Measurements from ENCODE around the gene HCCS. TPM values are rescaled to one million over a fixed set of nuclear protein-coding genes. Genes with fewer than 3 reads are reported as not detected.

Gene HCCS
- total RNA-seq, 1 donor from 2014 or later = 22.7 TPM

GRCh38 chrX:11151799-11152559 is 40.8 kb downstream of the HCCS start:
- DNase-seq = no peak
- H3K9me3 Mint-ChIP-seq (ENCODE audit: unreplicated experiment) = no peaks in the 10 kb centered on the region

GRCh38 chrX:11159149-11159548 is 48.0 kb downstream of the HCCS start:
- Mint-ChIP-seq H3K27me3 (ENCODE audit: unreplicated experiment) (no peaks in the 10 kb centered on the region), H3K36me3 (ENCODE audit: unreplicated experiment) (no peaks in the 10 kb centered on the region), H3K9me3 (ENCODE audit: unreplicated experiment) (no peaks in the 10 kb centered on the region), H3K27ac (ENCODE audit: unreplicated experiment) (no peak overlapping the region), H3K4me1 (ENCODE audit: low read depth, unreplicated experiment) (no peaks in the 10 kb centered on the region), H3K4me3 (ENCODE audit: unreplicated experiment) (no peak overlapping the region)
- no peak for TF ChIP-seq CTCF (IDR thresholded peaks at IDR 0.05; ENCODE audit: partially characterized antibody, unreplicated experiment)
- DNase-seq = no peak

More at GRCh38 chrX:11151799-11152559, 40.8 kb downstream of the HCCS start:
- H3K4me3 Mint-ChIP-seq (ENCODE audit: unreplicated experiment) = no peak overlapping the region
- no peak for TF ChIP-seq CTCF (IDR thresholded peaks at IDR 0.05; ENCODE audit: partially characterized antibody, unreplicated experiment)
- H3K27ac Mint-ChIP-seq (ENCODE audit: unreplicated experiment) = no peak overlapping the region
- no peaks in the 10 kb centered on the region for H3K4me1 Mint-ChIP-seq (ENCODE audit: low read depth, unreplicated experiment)
- H3K27me3 Mint-ChIP-seq (ENCODE audit: unreplicated experiment) = no peaks in the 10 kb centered on the region
- no peaks in the 10 kb centered on the region for H3K36me3 Mint-ChIP-seq (ENCODE audit: unreplicated experiment)

GRCh38 chrX:11164433-11164832 is 53.3 kb downstream of the HCCS start:
- no peak overlapping the region for H3K4me3 Mint-ChIP-seq (ENCODE audit: unreplicated experiment)
- H3K4me1 Mint-ChIP-seq (ENCODE audit: low read depth, unreplicated experiment) = no peaks in the 10 kb centered on the region
- no peak overlapping the region for H3K27ac Mint-ChIP-seq (ENCODE audit: unreplicated experiment)
- no peak for DNase-seq
- H3K36me3 Mint-ChIP-seq (ENCODE audit: unreplicated experiment) = no peaks in the 10 kb centered on the region
- H3K27me3 Mint-ChIP-seq (ENCODE audit: unreplicated experiment) = no peaks in the 10 kb centered on the region
- no peak for TF ChIP-seq CTCF (IDR thresholded peaks at IDR 0.05; ENCODE audit: partially characterized antibody, unreplicated experiment)
- no peaks in the 10 kb centered on the region for H3K9me3 Mint-ChIP-seq (ENCODE audit: unreplicated experiment)

GRCh38 chrX:11171956-11172355 is 60.8 kb downstream of the HCCS start:
- no peak for TF ChIP-seq CTCF (IDR thresholded peaks at IDR 0.05; ENCODE audit: partially characterized antibody, unreplicated experiment)

GRCh38 chrX:11172415-11172814 is 61.3 kb downstream of the HCCS start:
- H3K36me3 Mint-ChIP-seq (ENCODE audit: unreplicated experiment) = no peaks in the 10 kb centered on the region
- no peaks in the 10 kb centered on the region for H3K4me1 Mint-ChIP-seq (ENCODE audit: low read depth, unreplicated experiment)
- H3K4me3 Mint-ChIP-seq (ENCODE audit: unreplicated experiment) = no peak overlapping the region
- no peak overlapping the region for H3K27ac Mint-ChIP-seq (ENCODE audit: unreplicated experiment)
- TF ChIP-seq CTCF (IDR thresholded peaks at IDR 0.05; ENCODE audit: partially characterized antibody, unreplicated experiment) = no peak
- no peaks in the 10 kb centered on the region for H3K9me3 Mint-ChIP-seq (ENCODE audit: unreplicated experiment)
- no peaks in the 10 kb centered on the region for H3K27me3 Mint-ChIP-seq (ENCODE audit: unreplicated experiment)
- no peak for DNase-seq

More at GRCh38 chrX:11171956-11172355, 60.8 kb downstream of the HCCS start:
- Mint-ChIP-seq H3K27me3 (ENCODE audit: unreplicated experiment) (no peaks in the 10 kb centered on the region), H3K9me3 (ENCODE audit: unreplicated experiment) (no peaks in the 10 kb centered on the region), H3K27ac (ENCODE audit: unreplicated experiment) (no peak overlapping the region), H3K4me3 (ENCODE audit: unreplicated experiment) (no peak overlapping the region), H3K36me3 (ENCODE audit: unreplicated experiment) (no peaks in the 10 kb centered on the region), H3K4me1 (ENCODE audit: low read depth, unreplicated experiment) (no peaks in the 10 kb centered on the region)
- DNase-seq = no peak

Data from glutamatergic neuron (in vitro differentiated cells).